ENCODE data around the gene TMEM203. TPM values are rescaled to one million over a fixed set of nuclear protein-coding genes. Genes with fewer than 3 reads are reported as not detected.

Gene TMEM203
- total RNA-seq, 1 experiment from 2014 or later: 35.5 TPM

- Histone ChIP-seq H2AFZ (ENCODE audit: low read length) (no peak overlapping the region), H2BK5ac (ENCODE audit: insufficient read length, low read length) (no peak overlapping the region), H4K5ac (ENCODE audit: insufficient read length, low read depth, low read length) (no peak overlapping the region), H3K4me2 (ENCODE audit: insufficient read depth, insufficient read length, low read length) (no peak overlapping the region), H3K27me3 (ENCODE audit: insufficient read depth, low read length) (no peaks in the 10 kb centered on the region), H2BK12ac (ENCODE audit: insufficient read length, low read depth, low read length) (no peak overlapping the region), H2BK120ac (ENCODE audit: low read depth, low read length, poor library complexity, severe bottlenecking) (no peak overlapping the region), H3K9ac (ENCODE audit: extremely low read depth, insufficient read length, low read length) (no peak overlapping the region), H4K20me1 (ENCODE audit: control insufficient read depth, insufficient read depth, insufficient read length) (peaks cover 2% of the 10 kb centered on the region), H3K23me2 (ENCODE audit: insufficient read length, low read depth, low read length, poor library complexity, severe bottlenecking) (peaks cover 8% of the 10 kb centered on the region), H3T11ph (ENCODE audit: low read length) (no peak overlapping the region), H3K9me3 (ENCODE audit: control insufficient read depth, low read depth, low read length) (no peaks in the 10 kb centered on the region), H4K8ac (replicated peaks; ENCODE audit: insufficient read length, low read depth, low read length) (no peak overlapping the region), H2BK20ac (ENCODE audit: low read depth, low read length, poor library complexity, severe bottlenecking) (no peak overlapping the region), H3K27ac (ENCODE audit: insufficient read length, low read depth, low read length) (no peak overlapping the region), H3K79me1 (ENCODE audit: insufficient read depth, low read depth, low read length, poor library complexity, severe bottlenecking) (peaks cover 6% of the 10 kb centered on the region), H2AK5ac (ENCODE audit: insufficient read length, low read length) (no peak overlapping the region), H3K4ac (ENCODE audit: low read depth, low read length) (no peak overlapping the region), H3K4me1 (ENCODE audit: insufficient read depth, low read length) (no peaks in the 10 kb centered on the region), H3K23ac (ENCODE audit: insufficient read length, low read depth, low read length) (no peak overlapping the region), H3K56ac (ENCODE audit: insufficient read length, low read depth, low read length) (no peak overlapping the region), H3K79me2 (ENCODE audit: insufficient read depth, low read length) (peaks cover 8% of the 10 kb centered on the region; the same call in 1 of the 2 replicates), H3K14ac (ENCODE audit: insufficient read depth, low read length) (no peak overlapping the region), H4K91ac (ENCODE audit: insufficient read length, low read depth, low read length) (no peak overlapping the region), H2BK15ac (ENCODE audit: low read depth, low read length) (no peak overlapping the region), H3K18ac (ENCODE audit: insufficient read length, low read depth, low read length) (no peak overlapping the region)
- WGBS (ENCODE audit: extremely low coverage, insufficient read length, low lambda C conversion rate): no CpG with 5 or more reads among the region's 27 CpGs
- no peak for DNase-seq
- TF ChIP-seq CTCF (conservative IDR thresholded peaks at IDR 0.05): no peak
- Mint-ChIP-seq H3K36me3 (ENCODE audit: insufficient read depth in 1 of 3, low read depth in 3 of 3) (peaks cover 7 to 56% (median 50%) of the 10 kb centered on the region in 3 experiments; a peak in 6 of 7 replicates), H3K4me3 (no peak overlapping the region; a peak in 1 of 5 replicates), H3K27ac (no peak overlapping the region), H3K27me3 (ENCODE audit: low read depth) (no peaks in the 10 kb centered on the region), H3K4me1 (peaks cover 11 to 16% of the 10 kb centered on the region in 2 experiments), H3K9me3 (no peaks in the 10 kb centered on the region)
Measured at GRCh38 chr9:137183980-137184595, 21.4 kb downstream of the TMEM203 start.
